OCI-LY7 (cell line): ENCODE results near the gene ERCC6. TPM values are rescaled to one million over a fixed set of nuclear protein-coding genes. Genes with fewer than 3 reads are reported as not detected.

Experiments
- BruUV-seq: library from RNA; stranded (reverse); fragments of 400-500 nt; replicated peaks from 2 replicates; lab custom pipeline; 2021; lab: Mats Ljungman, UMichigan
- CTCF ChIA-PET: fragments of 300-600 bp; sonication (Branson Sonifier 250); formaldehyde crosslinking; loops from one replicate; lab custom pipeline; 2022; ENCODE audit warnings: antibody characterized with exemption; ENCODE audit not compliant: unreplicated experiment; lab: Charles Lee
- POLR2A ChIA-PET: fragments of 300-600 bp; sonication (Branson Sonifier 250); formaldehyde crosslinking; loops from one replicate; lab custom pipeline; 2022; ENCODE audit warnings: antibody characterized with exemption; lab: Charles Lee
- DNase-seq: peaks from one replicate; pipeline ENCODE4 v3.0.0-alpha.2; 2015; ENCODE audit warnings: low spot score
- H2AFZ ChIP-seq: fragments of 200-600 bp; sonication (generic), shearing (Covaris generic); 2 replicates; pipeline ENCODE4 v1.6.1; 2014; ENCODE audit warnings: mild to moderate bottlenecking, antibody characterized with exemption, low read length, moderate library complexity
- H3K27ac ChIP-seq: fragments of 200-600 bp; sonication (generic); 2 replicates; pipeline ENCODE4 v1.5.1; 2014; ENCODE audit warnings: mixed run types, low read depth, mild to moderate bottlenecking, moderate library complexity, low read length, inconsistent platforms; ENCODE audit not compliant: poor library complexity, severe bottlenecking
- H3K36me3 ChIP-seq: fragments of 200-600 bp; sonication (generic); 2 replicates; pipeline ENCODE4 v1.6.1; 2014; ENCODE audit warnings: mild to moderate bottlenecking, antibody characterized with exemption, low read length, moderate library complexity, mixed read lengths; ENCODE audit not compliant: insufficient read depth
- H3K4me1 ChIP-seq: fragments of 200-600 bp; sonication (generic); 2 replicates; pipeline ENCODE4 v1.5.1; 2014; ENCODE audit warnings: mild to moderate bottlenecking, low read length; ENCODE audit not compliant: insufficient read depth, poor library complexity, severe bottlenecking
- H3K4me2 ChIP-seq: fragments of 200-600 bp; sonication (generic); 2 replicates; pipeline ENCODE4 v1.6.1; 2014; ENCODE audit warnings: mild to moderate bottlenecking, low read length
- H3K4me3 ChIP-seq: fragments of 200-600 bp; sonication (generic); 2 replicates; pipeline ENCODE4 v1.5.1; 2014; ENCODE audit warnings: mild to moderate bottlenecking, low read depth, low read length; ENCODE audit not compliant: poor library complexity, severe bottlenecking
- H3K79me2 ChIP-seq: fragments of 200-600 bp; sonication (generic); 2 replicates; pipeline ENCODE4 v1.6.1; 2016; ENCODE audit warnings: low read depth, mild to moderate bottlenecking, low read length, moderate library complexity, mixed read lengths; ENCODE audit not compliant: insufficient read depth
- H3K9me2 ChIP-seq: fragments of 200-600 bp; sonication (generic); 2 replicates; pipeline ENCODE4 v1.6.1; 2016; ENCODE audit warnings: mild to moderate bottlenecking, low read length, mixed read lengths; ENCODE audit not compliant: insufficient read depth
- H3K9me3 ChIP-seq: fragments of 200-600 bp; sonication (generic); 2 replicates; pipeline ENCODE4 v1.6.1; 2014; ENCODE audit warnings: mild to moderate bottlenecking, mixed run types, low read length, mixed read lengths
- H4K20me1 ChIP-seq: fragments of 200-600 bp; sonication (generic); 2 replicates; pipeline ENCODE4 v1.6.1; 2014; ENCODE audit warnings: mild to moderate bottlenecking, antibody characterized with exemption, low read length, moderate library complexity, mixed read lengths; ENCODE audit not compliant: insufficient read depth
- EZH2phosphoT487 ChIP-seq: fragments of 200-600 bp; sonication (generic); IDR thresholded peaks from 2 replicates; pipeline ENCODE4 v1.6.1; 2018; ENCODE audit warnings: low read depth, borderline replicate concordance, mild to moderate bottlenecking, mixed run types, antibody characterized with exemption, low read length, moderate library complexity, mixed read lengths
- intact Hi-C: fragments of 100-400 bp; cut with micrococcal nuclease; formaldehyde crosslinking; loops from one replicate; pipeline ENCODE4 v1.10.0; 2022; ENCODE audit not compliant: unreplicated experiment
- total RNA-seq, 2 experiments: library from RNA; depleted of rRNA in 1 of 2; stranded (reverse); fragments of >200 nt in 1 of 2; shearing (Covaris generic) in 1 of 2; gene quantifications; 2 replicates each; pipeline ENCODE4 v1.2.3, GENCODE V29; 2014 to 2022
- TF ChIP-seq, protein P1 (sequence below): fragments of 200-600 bp; sonication (generic); conservative IDR thresholded peaks from 2 replicates; pipeline ENCODE4 v1.5.1; 2014; ENCODE audit warnings: mild to moderate bottlenecking, antibody characterized with exemption, low read length, moderate library complexity, mixed read lengths

Gene ERCC6
- total RNA-seq, 2 experiments from 2014 or later = 7.8 to 25.7 TPM

GRCh38 chr10:49516216-49516970 lies 22.5 kb downstream of the ERCC6 start:
- intact Hi-C loops = loop anchor here (10.0 kb wide), 1 partner anchor 322 kb away; no protein-coding TSS in a partner anchor
- Histone ChIP-seq H4K20me1 (no peaks in the 10 kb centered on the region), H3K36me3 (no peaks in the 10 kb centered on the region; the same call in 1 of the 2 replicates), H3K9me3 (no peaks in the 10 kb centered on the region), H3K9me2 (no peaks in the 10 kb centered on the region), H3K79me2 (no peaks in the 10 kb centered on the region), H3K4me2 (no peak overlapping the region), H3K27ac (no peak overlapping the region), H3K4me1 (no peaks in the 10 kb centered on the region), H3K4me3 (no peak overlapping the region), H2AFZ (no peak overlapping the region)
- BruUV-seq = no TSS peak
- no peak for DNase-seq
- POLR2A ChIA-PET = no interaction called here
- CTCF ChIA-PET = no interaction called here
- TF ChIP-seq, protein P1, sequence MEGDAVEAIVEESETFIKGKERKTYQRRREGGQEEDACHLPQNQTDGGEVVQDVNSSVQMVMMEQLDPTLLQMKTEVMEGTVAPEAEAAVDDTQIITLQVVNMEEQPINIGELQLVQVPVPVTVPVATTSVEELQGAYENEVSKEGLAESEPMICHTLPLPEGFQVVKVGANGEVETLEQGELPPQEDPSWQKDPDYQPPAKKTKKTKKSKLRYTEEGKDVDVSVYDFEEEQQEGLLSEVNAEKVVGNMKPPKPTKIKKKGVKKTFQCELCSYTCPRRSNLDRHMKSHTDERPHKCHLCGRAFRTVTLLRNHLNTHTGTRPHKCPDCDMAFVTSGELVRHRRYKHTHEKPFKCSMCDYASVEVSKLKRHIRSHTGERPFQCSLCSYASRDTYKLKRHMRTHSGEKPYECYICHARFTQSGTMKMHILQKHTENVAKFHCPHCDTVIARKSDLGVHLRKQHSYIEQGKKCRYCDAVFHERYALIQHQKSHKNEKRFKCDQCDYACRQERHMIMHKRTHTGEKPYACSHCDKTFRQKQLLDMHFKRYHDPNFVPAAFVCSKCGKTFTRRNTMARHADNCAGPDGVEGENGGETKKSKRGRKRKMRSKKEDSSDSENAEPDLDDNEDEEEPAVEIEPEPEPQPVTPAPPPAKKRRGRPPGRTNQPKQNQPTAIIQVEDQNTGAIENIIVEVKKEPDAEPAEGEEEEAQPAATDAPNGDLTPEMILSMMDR = no peak
- TF ChIP-seq EZH2phosphoT487 = no peak

DNA sequence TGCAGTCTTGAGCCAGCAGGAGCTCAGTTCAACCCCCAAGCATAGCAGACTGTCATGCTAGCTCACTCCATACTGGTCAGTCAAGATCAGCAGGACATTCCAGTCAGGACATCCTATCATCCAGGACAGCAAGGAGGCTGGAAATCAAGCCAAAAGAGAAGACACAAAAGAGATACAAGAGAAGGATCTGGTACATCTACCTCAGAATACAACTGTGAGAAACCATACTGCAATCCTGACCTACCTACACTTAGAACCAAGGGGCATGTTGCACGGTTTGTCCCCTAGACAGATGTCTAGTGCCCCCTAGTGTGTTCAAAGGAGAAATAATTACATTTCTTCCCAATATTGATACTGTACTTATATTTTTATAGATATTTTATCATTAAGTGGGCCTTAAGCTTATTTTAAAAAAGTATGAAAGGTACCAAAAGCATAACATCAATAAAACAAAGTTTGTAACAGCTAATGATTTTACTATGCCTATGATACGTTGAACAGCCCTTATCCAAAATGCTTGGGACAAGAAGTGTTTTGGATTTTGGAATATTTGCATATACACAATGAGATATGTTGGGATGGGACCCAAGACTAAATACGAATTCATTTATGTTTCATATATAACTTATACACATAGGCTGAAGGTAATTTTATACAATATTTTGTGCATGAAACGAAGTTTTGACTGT lies 26.7 kb downstream of the ERCC6 start:
- H3K4me1 ChIP-seq = no peaks in the 10 kb centered on the region
- CTCF ChIA-PET = interaction anchor here (2.5 kb wide), 1 partner anchor 105 kb away, joined by 14 read pairs; no protein-coding TSS in a partner anchor
- no peaks in the 10 kb centered on the region for H3K9me2 ChIP-seq
- TF ChIP-seq, protein P1 = peak; percentile 88
- no peak for TF ChIP-seq EZH2phosphoT487
- no TSS peak for BruUV-seq
- no peaks in the 10 kb centered on the region for H3K36me3 ChIP-seq
- H3K4me3 ChIP-seq = no peak overlapping the region
- POLR2A ChIA-PET = interaction anchor here (0.8 to 1.2 kb wide), 2 partner anchors 15 to 104 kb away, joined by 4 to 5 read pairs; no protein-coding TSS in a partner anchor
- no peak overlapping the region for H2AFZ ChIP-seq
- peak; percentile 56 for DNase-seq
- H3K27ac ChIP-seq = no peak overlapping the region
- no peaks in the 10 kb centered on the region for H3K9me3 ChIP-seq
- intact Hi-C loops = loop anchor here (1.0 to 10.0 kb wide), 3 partner anchors 105 to 530 kb away; no protein-coding TSS in a partner anchor
- H4K20me1 ChIP-seq = no peaks in the 10 kb centered on the region
- H3K79me2 ChIP-seq = no peaks in the 10 kb centered on the region
- no peak overlapping the region for H3K4me2 ChIP-seq
